Keratinocyte (primary cell): Measurements from ENCODE around the gene SERTAD1.

Source experiments
- EZH2 ChIP-seq: IDR thresholded peaks from one replicate; pipeline ENCODE4 v1.6.1; 2012; ENCODE audit warnings: inconsistent platforms, mild to moderate bottlenecking, low read length, moderate library complexity
- TF ChIP-seq, protein P1 (sequence below), 3 experiments: IDR thresholded peaks in 1 of 3; conservative IDR thresholded peaks in 1 of 3; optimal IDR thresholded peaks in 1 of 3; 2 replicates in 2 of 3; 3 replicates in 1 of 3; pipeline versions ENCODE3 to v1.5.1; 2011; ENCODE audit warnings: low read length in 3 of 3, mild to moderate bottlenecking in 3 of 3, moderate library complexity in 2 of 3, control low read depth in 1 of 3, inconsistent platforms in 1 of 3; ENCODE audit not compliant: insufficient read depth in 2 of 3; ENCODE audit errors: extremely low read depth in 1 of 3

DNA sequence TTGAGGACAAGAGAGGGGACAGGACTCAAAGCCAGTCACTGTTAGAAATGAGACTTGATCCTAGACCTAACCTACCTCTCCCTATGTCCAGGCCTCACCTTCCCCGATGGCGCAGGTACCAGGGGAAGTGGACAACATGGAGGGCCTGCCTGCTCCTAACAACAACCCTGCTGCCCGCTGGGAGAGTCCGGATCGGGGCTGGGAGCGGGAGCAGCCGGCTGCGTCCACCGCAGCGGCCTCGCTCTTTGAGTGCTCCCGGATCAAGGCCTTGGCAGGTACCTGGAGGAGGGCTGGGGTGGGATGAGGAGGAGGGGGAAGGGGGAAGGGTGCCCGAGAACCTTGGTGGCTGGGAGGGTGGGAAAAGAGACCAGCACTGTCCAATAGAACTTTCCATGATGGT is 46.7 kb upstream of the SERTAD1 start:
- TF ChIP-seq, protein P1, sequence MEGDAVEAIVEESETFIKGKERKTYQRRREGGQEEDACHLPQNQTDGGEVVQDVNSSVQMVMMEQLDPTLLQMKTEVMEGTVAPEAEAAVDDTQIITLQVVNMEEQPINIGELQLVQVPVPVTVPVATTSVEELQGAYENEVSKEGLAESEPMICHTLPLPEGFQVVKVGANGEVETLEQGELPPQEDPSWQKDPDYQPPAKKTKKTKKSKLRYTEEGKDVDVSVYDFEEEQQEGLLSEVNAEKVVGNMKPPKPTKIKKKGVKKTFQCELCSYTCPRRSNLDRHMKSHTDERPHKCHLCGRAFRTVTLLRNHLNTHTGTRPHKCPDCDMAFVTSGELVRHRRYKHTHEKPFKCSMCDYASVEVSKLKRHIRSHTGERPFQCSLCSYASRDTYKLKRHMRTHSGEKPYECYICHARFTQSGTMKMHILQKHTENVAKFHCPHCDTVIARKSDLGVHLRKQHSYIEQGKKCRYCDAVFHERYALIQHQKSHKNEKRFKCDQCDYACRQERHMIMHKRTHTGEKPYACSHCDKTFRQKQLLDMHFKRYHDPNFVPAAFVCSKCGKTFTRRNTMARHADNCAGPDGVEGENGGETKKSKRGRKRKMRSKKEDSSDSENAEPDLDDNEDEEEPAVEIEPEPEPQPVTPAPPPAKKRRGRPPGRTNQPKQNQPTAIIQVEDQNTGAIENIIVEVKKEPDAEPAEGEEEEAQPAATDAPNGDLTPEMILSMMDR (optimal IDR thresholded peaks at IDR 0.05 in 1 of 3, IDR thresholded peaks at IDR 0.05 in 1 of 3, conservative IDR thresholded peaks at IDR 0.05 in 1 of 3; ENCODE audit: extremely low read depth in 1 of 3, insufficient read depth in 2 of 3, low read length in 3 of 3), result no peak
- TF ChIP-seq EZH2, result no peak
